SW 1271 (cell line): Measurements from ENCODE around the gene PPM1L.

Experiments used
- DNase-seq, 2 experiments: peaks; one replicate each; lab custom pipeline; 2025; lab: John Stamatoyannopoulos, UW

Gene PPM1L

GRCh38 chr3:161042023-161042501 lies 286.0 kb downstream of the PPM1L start:
- no peak for DNase-seq

DNA sequence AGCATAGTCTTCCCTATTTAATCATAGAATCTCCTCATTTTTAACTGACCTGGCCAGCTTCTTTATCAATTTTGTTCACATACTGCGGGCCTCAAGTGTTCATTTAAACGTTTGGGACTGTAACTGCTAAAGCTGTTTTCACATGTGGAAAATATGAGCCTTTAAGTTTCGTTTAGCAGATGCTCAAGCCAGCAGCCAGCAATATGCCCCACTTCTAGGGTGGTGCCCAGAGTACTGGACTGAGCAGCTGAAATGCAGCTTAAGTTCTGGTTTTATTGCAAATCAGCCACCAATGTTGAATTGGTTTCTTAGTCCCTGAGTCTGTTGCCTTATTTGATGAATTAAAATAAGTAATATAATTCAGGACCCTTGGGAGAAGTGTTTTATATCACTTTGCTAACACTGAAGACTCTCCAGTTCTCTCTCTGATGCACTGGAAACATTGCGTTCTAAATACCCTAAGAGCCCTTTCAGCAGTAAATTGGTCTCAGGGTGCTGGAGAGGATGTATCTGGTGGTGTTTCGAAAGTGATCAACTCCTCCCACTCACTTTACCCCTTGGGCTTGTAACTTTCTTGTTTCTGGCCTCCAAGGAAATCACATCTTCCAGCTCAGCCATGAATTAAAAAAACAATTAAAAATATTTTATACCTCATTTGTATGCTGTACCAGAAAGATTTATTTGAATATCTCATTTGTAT lies 287.5 kb downstream of the PPM1L start:
- no peak for DNase-seq

DNA sequence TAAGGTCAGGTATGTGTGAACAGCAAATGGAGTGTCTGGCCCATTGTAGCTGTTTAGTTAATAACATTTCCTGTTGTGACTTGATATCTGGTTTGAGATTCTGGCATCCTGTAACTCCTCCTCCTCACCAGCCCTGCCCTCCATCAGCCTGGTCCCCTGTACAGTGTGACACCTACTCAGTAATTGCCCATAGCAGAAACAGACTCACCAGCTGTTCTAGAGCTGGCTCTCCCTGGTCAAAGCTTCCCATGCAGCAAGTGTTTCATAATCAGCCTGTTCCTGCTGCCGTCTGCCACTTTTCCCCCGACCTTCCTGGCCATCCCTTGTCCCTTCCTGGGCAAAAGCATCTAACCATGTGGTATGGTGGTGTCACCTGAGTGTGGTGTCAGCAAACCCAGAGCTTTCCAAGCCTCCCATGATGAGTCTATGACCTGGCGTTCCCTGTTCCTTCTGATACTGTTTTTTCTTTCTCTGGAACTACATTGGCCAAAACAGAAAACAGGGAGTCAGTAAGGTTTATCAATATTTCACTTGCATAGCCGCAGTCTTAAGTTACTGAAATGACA lies 293.7 kb downstream of the PPM1L start:
- no peak for DNase-seq

DNA sequence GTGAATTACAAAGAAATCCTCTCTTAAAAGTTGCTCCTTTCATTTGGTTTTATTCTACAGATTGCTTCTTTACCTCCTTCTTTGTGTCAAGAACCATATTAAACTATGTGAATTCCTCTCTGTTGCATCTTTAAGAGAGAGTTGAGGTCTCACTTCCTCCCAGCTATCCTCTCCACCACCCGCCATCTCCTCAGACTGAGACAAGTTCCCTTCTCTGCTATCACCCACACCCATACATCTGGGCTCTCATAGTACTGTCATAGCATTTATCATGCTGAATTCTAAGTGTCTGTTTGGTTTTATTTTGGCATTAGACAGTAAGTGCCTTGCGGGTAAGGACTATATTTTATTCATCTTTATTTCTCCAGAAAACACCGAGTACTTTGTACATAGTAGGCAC lies 294.9 kb downstream of the PPM1L start:
- DNase-seq, result no peak

DNA sequence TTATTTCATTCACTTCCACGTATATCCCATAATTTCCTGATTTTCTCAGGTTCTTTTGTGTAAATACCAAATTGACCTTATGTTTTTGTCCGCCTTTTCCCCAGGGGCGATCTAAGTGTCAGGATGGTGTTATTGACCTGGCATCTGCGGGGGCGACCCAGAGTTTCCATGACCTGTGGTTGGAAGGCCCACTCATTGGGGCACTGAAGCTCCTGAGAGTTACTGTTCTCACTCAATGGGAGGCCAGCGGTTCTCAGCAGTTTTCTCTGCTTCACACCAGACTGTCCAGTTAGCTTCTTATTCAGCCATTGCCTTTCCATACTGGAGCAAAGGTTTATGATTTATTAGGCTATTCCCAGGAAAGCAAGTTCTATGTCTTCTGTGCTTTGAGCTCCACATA lies 295.8 kb downstream of the PPM1L start:
- no peak for DNase-seq

DNA sequence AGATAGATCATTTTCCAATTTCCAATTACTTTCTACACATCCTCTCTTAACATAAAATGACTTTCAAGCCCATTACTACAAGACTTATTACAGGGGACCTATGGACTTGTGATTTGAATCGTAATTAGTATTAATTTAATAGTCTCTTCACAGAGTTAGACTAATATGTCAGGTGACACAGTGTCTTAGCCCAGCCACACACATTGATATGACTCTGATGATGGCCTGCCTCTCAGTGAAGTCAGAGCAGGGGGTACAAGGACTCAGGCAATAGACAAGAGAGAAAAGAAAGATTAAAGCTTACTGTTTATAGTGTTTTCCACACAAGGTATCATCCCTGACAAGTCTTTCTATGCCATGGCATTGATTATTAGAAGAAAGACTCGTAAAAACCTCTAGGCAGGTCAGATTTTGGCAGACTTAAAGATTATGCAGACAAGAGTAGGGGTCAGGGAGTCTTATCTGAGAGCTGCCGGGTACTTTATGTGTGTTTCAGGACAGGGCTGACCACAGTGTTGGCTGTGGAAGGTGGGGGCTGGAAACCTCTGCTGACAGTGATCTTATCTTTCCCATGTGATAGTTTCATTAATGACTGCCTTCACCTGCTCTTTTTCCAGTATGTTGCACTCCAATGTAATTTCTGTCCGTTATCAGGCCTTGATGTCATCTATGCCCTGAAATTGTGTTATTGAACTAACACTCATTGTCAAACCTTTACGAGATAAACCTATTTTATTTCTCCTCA lies 299.0 kb downstream of the PPM1L start:
- no peak for DNase-seq

DNA sequence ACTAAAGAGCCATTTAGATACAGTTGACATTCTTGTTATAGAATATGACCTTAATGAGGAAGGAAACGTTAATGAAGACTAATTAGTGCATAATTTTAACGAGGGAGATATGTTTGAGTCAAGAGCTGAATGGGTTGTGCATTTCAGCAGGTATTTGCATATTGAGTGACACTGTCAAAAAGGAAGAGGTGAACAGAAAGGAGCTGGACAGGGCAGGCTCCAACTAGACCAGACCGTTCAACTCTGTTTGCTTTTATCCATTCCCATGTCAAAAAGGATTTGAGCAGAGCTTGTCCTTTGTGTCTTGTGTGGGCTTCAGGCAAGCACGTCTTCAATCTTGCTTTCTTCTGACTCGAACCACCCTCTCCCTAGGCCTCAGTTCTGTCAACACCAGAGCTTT lies 308.4 kb downstream of the PPM1L start:
- DNase-seq, result no peak

GRCh38 chr3:161066930-161067329 lies 310.9 kb downstream of the PPM1L start:
- DNase-seq, result no peak

GRCh38 chr3:161067335-161067734 lies 311.3 kb downstream of the PPM1L start:
- DNase-seq, result no peak

DNA sequence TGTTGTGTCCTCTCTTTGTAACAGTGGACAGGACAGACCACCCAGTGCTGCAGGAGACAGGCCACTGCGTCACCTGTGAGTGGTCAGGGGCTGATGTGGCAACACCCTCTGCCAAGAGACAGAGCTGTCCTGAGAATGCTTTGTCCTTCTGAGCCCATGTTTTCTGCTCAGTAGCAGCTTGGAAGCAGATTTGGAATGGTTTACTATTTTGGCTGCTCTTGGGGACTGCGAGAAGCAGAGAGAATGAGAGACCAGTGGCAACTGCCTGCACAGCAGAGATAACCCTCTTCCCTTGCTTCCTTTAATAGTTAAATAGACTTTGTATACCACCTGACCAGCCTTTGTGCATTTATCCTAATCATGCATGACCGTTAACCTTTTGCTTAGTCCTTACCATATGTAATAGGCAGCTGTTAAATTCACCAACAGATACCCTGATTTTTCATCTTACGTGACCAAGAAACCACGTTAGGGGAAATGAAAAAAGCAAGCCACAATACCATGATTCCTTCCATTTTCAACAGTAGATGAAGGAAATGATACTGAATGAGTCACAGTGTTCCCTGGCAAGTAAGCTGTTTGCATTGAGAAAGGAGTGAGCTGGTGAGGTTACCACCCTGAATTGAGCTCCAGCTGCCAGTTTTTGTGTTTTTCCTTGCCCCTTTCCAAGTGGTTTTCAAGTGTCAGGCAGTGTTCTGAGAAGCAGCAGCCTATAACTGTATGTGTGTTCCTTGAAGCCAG lies 313.6 kb downstream of the PPM1L start:
- peak in 1 of 2 experiments; percentile 7 for DNase-seq

DNA sequence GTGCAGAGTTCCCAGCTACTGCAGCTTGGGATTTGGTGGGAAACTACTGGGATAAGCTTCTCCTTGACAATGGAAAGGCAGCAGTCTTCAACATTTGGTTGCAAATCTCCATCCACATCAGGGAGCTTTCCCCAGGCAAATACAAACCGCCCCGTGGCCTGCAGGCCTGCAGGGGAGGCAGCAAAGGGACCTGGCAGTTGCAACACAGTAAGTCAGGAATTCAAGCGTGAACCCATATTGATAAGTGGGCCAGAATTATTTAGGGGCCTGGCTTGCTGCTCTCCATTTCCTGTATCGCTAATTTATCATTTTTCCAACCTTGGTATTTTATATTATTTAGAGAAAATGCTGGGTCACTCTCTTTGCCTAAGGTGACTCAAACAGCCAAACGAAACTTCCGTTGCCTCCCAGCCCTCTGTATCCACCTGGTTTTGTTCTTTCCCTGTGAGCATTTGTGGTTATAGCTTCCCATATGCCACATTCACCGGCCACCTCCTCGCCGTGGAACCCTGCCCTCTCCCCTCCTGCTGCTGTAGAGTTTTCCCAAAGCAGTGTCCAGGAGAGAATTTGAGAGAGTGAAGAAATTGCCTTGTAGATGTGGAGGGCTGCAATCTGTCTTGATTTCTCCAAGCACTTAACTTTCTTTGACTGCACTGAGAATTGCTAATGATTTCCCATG lies 314.4 kb downstream of the PPM1L start:
- no peak for DNase-seq

DNA sequence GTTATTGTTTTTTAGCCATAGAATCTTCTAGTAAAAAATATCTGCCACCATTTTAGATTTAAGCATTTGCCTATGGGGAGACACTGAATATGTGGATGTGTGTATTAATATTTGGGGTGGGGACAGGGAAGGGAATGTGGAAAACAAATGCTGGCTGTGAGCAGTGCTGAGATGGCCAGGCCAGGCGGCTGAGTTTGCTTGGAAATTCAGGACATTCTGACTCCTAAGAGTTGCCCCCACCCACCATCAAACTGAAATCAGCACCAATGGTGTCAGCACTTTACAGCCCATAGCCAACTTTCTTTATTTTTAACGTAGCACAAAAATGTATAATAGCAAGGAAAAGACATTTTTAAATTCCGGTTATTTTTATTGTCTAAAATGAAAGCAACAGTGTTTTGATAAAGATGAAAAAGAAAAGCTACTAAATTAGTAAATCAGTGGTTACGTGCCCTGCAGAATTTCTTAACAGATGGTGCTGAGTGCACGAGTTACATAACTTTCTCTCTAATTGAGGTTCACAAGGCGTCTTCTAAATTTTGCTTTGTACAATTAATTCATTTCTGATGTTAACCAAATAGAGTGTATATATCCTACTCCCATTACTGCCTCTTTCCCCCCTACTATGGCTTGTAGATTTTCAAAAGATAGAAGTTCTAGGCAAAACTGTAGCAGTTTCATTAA lies 315.1 kb downstream of the PPM1L start:
- no peak for DNase-seq

- no peak for DNase-seq
These were observed 316.2 kb downstream of the PPM1L start for GRCh38 chr3:161072211-161072621.

DNA sequence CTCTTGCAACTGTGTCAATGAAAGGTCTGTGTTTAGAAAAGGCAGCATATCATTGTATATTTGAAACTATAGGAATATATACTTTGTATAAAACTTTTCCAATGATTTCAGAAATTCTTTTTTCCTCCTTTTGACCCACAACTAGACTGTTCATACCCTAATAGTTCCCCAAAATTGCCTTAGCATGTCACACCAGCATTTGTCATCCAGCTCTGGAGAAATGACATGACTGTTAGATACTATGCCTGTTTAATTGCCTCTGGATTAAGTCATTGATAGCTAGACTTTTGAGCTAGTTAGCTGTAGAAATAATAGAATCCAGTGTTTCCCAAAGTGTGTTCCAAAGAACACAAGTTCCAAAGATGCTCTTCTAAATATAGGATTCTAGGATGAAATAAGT lies 316.7 kb downstream of the PPM1L start:
- no peak for DNase-seq

DNA sequence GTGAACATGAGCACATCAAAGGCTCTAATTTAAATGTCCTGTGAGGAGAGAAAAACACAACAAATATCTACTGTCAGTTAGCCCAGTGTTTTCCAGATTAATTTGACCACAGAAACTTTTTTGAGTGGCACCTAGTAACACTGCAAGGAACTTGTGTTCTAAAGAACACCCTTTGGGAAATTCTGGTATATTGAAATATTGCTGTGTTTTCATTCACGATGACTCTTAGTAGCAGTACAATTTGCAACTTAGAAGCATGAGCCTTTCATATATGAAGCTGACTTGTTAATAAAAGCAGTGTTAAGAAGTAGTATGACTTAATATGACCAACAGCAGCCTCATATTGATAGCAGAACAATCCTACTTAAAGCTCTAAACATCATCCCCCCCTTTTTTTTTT lies 317.1 kb downstream of the PPM1L start:
- no peak for DNase-seq

DNA sequence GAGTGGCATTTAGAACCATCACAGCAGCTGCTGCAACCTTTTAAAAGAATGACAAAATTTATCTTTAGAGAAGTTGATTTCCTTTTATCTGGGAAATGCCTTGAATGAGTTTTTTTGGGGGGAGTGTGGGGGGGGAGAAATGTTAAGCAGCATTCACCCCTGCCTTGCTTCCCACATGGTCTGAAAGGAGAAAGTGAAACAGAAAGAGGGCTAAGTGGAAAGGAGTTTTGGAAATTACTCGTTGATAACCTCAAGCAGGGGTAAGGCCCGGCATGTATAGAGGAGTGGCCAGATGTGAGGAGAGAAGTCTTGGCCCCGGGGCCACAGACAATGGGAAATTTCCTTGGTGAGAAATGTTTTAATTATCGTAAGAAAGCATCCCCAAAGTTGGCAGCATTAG lies 325.6 kb downstream of the PPM1L start:
- DNase-seq, result no peak

GRCh38 chr3:161082063-161082462 lies 326.0 kb downstream of the PPM1L start:
- no peak for DNase-seq

GRCh38 chr3:161083131-161083530 lies 327.1 kb downstream of the PPM1L start:
- DNase-seq, result no peak

- DNase-seq, result no peak
These were observed 328.2 kb downstream of the PPM1L start for GRCh38 chr3:161084277-161084676.

GRCh38 chr3:161093895-161094294 lies 337.9 kb downstream of the PPM1L start:
- no peak for DNase-seq

DNA sequence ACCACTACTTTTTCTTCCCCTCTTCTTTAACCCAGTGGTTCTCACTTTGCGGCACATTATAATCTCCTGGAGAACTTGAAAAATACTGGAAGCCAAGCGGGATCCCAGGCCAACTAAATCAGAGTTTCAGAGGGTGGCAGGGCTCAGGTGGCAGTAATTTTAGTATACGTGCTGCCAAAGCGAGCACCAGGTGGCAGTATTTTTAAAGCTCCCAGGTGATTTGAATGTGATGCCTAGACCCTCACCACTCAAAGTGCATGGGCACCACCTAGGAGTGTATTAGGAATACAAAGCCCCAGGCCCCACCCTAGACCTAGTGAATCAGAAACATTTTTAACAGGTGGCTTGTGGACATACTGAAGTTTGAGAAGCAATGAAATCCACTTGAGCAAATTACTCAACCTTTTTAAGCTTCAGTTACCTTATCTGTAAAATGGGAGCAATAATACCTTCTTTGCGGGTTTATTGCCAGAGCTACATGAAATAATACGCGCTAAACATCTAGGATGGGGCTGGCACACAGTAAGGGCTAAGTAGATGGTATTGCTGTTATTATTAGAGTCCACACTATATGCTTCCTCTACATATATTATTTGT lies 340.8 kb downstream of the PPM1L start:
- DNase-seq, result no peak
